Measurements from ENCODE around the gene GPR34.
"Not testable (repeated sequence)": the region's sequence is repeated elsewhere in the genome, so short reads cannot be mapped to it uniquely, and the experiment has no call there.

GPR34 gene, protein sequence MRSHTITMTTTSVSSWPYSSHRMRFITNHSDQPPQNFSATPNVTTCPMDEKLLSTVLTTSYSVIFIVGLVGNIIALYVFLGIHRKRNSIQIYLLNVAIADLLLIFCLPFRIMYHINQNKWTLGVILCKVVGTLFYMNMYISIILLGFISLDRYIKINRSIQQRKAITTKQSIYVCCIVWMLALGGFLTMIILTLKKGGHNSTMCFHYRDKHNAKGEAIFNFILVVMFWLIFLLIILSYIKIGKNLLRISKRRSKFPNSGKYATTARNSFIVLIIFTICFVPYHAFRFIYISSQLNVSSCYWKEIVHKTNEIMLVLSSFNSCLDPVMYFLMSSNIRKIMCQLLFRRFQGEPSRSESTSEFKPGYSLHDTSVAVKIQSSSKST

DNA sequence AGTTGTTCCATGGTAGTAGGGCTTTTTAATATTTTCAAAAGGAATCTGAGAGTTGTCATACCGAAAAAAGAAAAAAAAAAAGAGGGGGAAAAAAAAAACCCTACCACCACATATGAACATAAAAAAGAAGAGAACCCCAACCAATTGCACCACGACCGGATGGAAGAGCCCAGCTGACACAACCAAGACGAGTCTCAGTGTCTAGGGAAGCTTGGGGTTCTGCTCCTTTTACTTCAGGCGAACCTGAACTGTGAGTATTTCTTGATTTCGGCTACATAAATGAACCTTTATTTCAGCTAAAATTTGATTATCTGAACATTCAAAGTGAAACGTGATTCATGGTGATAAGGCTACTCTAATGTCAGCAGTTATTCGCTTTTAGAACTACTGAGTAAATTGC lies at the start of gene GPR34:
TSS of gene GPR34 (plus strand) at position 139 of the 400 bp plus-strand sequence. CDS start 6,661 bp downstream, outside the sequence.
- no peak within 1 kb of the TSS for H3K4me3 ChIP-seq (ENCODE audit: low read depth, low read length)
- no peak for DNase-seq (ENCODE audit: low read depth)
- TF ChIP-seq, protein P1, sequence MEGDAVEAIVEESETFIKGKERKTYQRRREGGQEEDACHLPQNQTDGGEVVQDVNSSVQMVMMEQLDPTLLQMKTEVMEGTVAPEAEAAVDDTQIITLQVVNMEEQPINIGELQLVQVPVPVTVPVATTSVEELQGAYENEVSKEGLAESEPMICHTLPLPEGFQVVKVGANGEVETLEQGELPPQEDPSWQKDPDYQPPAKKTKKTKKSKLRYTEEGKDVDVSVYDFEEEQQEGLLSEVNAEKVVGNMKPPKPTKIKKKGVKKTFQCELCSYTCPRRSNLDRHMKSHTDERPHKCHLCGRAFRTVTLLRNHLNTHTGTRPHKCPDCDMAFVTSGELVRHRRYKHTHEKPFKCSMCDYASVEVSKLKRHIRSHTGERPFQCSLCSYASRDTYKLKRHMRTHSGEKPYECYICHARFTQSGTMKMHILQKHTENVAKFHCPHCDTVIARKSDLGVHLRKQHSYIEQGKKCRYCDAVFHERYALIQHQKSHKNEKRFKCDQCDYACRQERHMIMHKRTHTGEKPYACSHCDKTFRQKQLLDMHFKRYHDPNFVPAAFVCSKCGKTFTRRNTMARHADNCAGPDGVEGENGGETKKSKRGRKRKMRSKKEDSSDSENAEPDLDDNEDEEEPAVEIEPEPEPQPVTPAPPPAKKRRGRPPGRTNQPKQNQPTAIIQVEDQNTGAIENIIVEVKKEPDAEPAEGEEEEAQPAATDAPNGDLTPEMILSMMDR (IDR thresholded peaks at IDR 0.05; ENCODE audit: insufficient read depth, low read depth, low read length, missing control alignments), result no peak

DNA sequence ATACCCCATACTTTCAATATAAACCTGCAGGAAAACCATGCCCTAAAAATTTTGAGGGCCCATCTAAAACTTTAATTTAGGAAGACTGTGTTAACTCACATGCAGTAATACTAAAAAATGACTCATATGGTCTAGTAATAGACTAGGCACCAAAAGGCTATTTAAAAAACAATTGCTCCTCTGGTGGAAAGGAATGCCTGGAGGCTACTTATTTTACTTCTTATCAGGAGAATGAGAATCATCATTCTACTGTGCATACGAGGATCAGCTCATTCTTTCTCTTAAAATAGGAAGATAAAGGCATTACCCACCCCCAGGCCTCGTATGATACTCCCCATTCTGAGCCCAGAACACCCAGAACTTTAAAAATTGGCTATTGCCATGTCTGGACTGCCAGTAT lies 42.6 kb upstream of the GPR34 start:
- not testable (repeated sequence) for H3K4me3 ChIP-seq (ENCODE audit: low read depth, low read length); DNase-seq (ENCODE audit: low read depth)

DNA sequence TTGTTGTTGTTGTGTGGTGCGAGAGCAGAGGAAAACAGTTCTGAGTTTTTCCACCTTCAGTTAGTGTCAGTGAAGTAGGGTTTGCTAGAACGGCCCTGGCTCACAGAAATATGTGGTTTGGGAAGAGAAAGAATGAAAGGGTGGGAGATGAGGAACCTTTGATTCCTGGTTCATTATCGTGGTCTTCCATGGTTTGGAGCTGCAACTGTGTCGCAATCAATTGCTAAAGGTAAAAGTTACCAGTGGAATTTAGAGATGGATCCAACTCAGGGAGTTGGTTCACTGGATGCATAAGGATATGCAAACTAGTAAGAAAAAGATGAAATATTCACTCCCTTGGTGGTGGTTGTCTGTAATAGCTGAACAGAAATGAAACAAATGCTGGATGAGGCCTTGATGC lies 35.6 kb upstream of the GPR34 start:
- H3K4me3 ChIP-seq (ENCODE audit: low read depth, low read length), result no peak overlapping the region
- DNase-seq (ENCODE audit: low read depth), result no peak
- TF ChIP-seq, protein P1 (IDR thresholded peaks at IDR 0.05; ENCODE audit: insufficient read depth, low read depth, low read length, missing control alignments), result no peak

DNA sequence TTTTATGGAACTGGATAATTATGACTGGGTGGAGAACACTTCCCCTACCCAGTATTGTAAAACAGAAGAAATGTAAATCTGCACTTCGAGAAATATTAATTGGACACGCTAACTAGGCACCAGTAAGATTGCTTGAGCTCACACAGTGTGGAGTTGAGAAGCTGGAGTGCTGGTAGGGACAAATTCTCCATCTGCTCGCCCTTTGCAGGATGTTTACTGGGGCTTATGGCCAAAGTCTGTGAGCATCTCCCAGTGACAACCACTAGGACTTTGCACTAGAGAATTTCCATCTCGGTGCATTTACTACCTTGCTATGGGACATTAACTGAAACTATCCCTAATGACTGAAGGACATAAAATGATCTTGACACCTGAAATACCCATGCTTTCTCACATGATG lies 33.7 kb upstream of the GPR34 start:
- TF ChIP-seq, protein P1 (IDR thresholded peaks at IDR 0.05; ENCODE audit: insufficient read depth, low read depth, low read length, missing control alignments), result no peak
- H3K4me3 ChIP-seq (ENCODE audit: low read depth, low read length), result no peak overlapping the region
- DNase-seq (ENCODE audit: low read depth), result no peak

DNA sequence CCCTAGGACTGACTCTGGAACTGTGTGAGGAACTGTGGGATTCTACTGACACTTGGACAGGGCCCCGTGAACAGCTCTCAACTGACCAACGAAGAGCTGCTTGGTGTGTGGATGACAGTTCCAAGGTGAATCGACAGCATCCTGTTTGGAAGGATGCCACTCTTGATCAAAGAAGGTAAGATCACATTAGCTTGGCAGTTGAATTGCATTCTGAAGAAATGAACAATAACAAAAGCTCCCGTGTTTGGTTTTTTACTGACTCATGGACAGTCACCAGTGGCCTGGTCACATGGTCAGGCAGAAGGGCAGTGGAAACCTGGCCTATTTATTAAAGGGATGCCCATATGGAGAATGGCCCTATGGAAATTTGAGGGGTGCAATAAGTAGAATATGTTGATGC lies 33.1 kb upstream of the GPR34 start:
- no peak for DNase-seq (ENCODE audit: low read depth)
- TF ChIP-seq, protein P1 (IDR thresholded peaks at IDR 0.05; ENCODE audit: insufficient read depth, low read depth, low read length, missing control alignments), result no peak
- no peak overlapping the region for H3K4me3 ChIP-seq (ENCODE audit: low read depth, low read length)

DNA sequence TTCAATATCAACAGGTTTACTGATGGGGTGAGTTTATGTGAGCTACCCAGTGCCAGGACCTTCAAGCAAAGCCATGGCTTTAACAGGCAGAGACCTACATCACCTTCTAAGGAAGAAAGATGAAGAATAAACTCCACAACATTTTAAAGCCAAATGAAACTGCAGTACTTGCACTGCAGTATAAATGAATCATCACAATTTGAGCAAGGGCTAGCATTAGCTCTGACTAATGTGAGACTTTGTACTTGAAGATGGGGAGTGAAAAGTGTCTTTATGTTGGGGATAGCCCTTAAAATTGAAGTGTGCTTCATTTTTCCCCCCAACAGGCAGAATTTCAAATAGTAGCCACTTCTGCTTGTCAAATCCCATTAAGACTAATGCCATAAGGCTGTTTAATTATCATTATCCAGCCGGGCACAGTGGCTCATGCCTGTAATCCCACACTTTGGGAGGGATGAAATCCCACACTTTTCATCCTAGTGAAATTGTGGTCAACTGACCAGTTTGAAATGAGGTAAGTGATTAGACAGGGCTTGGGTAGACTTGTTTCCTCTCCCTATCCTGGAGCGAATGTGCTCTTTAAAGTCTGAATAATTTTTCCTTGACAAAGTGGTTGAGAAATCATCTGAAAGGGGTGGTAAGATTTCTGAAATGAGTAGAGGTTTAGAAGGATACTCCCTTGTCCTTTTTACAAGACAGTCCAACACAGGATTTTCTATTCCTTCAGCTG lies 27.2 kb upstream of the GPR34 start:
- DNase-seq (ENCODE audit: low read depth), result no peak
- H3K4me3 ChIP-seq (ENCODE audit: low read depth, low read length), result no peak overlapping the region
- TF ChIP-seq, protein P1 (IDR thresholded peaks at IDR 0.05; ENCODE audit: insufficient read depth, low read depth, low read length, missing control alignments), result no peak

DNA sequence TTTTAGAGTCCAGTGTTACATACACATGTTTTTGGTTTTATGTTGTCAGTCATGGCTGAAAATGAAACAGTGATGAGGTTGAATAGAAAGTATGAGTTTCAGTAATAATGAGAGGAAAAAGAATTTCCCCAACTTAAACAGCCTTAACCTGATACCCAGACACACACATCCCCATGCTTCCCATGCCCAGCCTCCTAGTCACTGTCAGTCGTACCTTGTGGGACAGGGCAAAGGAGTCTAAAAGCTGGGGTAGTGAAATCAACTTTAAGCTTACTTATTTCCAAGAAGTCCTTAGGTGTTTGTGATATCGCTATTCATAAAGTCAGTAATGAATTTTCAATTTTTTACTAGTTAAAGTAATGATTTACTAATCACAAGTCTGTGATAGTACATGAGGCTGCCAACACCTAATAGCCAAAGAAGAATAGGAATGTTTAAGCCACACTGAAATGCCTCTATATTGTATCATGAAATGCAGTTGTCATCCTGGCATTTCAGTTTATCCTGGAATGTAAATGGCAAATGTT lies 24.3 kb upstream of the GPR34 start:
- peak; percentile 37 for DNase-seq (ENCODE audit: low read depth)
- TF ChIP-seq, protein P1 (IDR thresholded peaks at IDR 0.05; ENCODE audit: insufficient read depth, low read depth, low read length, missing control alignments), result no peak
- H3K4me3 ChIP-seq (ENCODE audit: low read depth, low read length), result no peak overlapping the region

All from GM12865 (cell line).